H1 (cell line): ENCODE results near the gene SNTG2. TPM values are rescaled to one million over a fixed set of nuclear protein-coding genes. Genes with fewer than 3 reads are reported as not detected.

Experiments used
- CTCF ChIA-PET: fragments of 300-600 bp; sonication (Branson Sonifier 250); formaldehyde crosslinking; loops from one replicate; lab custom pipeline; 2021; ENCODE audit not compliant: partially characterized antibody; lab: Charles Lee
- POLR2A ChIA-PET: fragments of 300-600 bp; sonication (Branson Sonifier 250); formaldehyde crosslinking; loops from one replicate; lab custom pipeline; 2021; ENCODE audit warnings: inconsistent platforms; ENCODE audit not compliant: partially characterized antibody; lab: Charles Lee
- DNase-seq, 2 experiments: peaks; one replicate each; pipeline versions ENCODE4 v3.0.0 to v3.0.0-alpha.2; 2010 to 2022; ENCODE audit warnings: low spot score in 2 of 2, low read depth in 1 of 2, mixed read lengths in 1 of 2
- FAIRE-seq: peaks from 2 replicates; lab custom pipeline; 2011; peaks lifted over from hg19 to GRCh38; lab: Jason Lieb, UNC
- H2AFZ ChIP-seq: 2 replicates; pipeline ENCODE4 v1.8.1; 2012; ENCODE audit warnings: low read length, inconsistent platforms
- H2AK5ac ChIP-seq: 2 replicates; pipeline ENCODE4 v1.6.1; 2013; ENCODE audit warnings: low read depth, low read length
- H2BK120ac ChIP-seq: replicated peaks from 2 replicates; pipeline ENCODE3; 2013; ENCODE audit warnings: low read depth, low read length, inconsistent platforms
- H2BK12ac ChIP-seq: 2 replicates; pipeline ENCODE4 v1.6.1; 2013; ENCODE audit warnings: low read depth, low read length
- H2BK15ac ChIP-seq: 2 replicates; pipeline ENCODE4 v1.6.1; 2013; ENCODE audit warnings: low read length
- H2BK20ac ChIP-seq: 2 replicates; pipeline ENCODE4 v1.6.1; 2013; ENCODE audit warnings: low read length
- H2BK5ac ChIP-seq: 2 replicates; pipeline ENCODE4 v1.6.1; 2013; ENCODE audit warnings: low read depth, low read length
- H3K14ac ChIP-seq: 2 replicates; pipeline ENCODE4 v1.6.1; 2013; ENCODE audit warnings: inconsistent platforms; ENCODE audit not compliant: insufficient read length
- H3K18ac ChIP-seq: 2 replicates; pipeline ENCODE4 v1.6.1; 2013; ENCODE audit warnings: low read length; ENCODE audit errors: extremely low read depth
- H3K23ac ChIP-seq: 2 replicates; pipeline ENCODE4 v1.6.1; 2013; ENCODE audit warnings: inconsistent platforms; ENCODE audit not compliant: insufficient read length
- H3K23me2 ChIP-seq: 2 replicates; pipeline ENCODE4 v1.6.1; 2013; ENCODE audit warnings: low read depth, low read length
- H3K27ac ChIP-seq: 2 replicates; pipeline ENCODE4 v1.6.1; 2011; ENCODE audit warnings: low read depth, low read length, inconsistent platforms
- H3K27me3 ChIP-seq, 4 experiments: replicated peaks in 1 of 4; 1 replicate in 1 of 4; 2 replicates in 3 of 4; pipeline versions ENCODE4 v1.6.1 to v1.8.1; 2011 to 2013; ENCODE audit warnings: low read length in 3 of 4, mild to moderate bottlenecking in 3 of 4, inconsistent platforms in 2 of 4, mixed read lengths in 2 of 4, moderate library complexity in 1 of 4; ENCODE audit not compliant: control insufficient read depth in 3 of 4, insufficient read depth in 3 of 4; ENCODE audit errors: extremely low read depth in 1 of 4
- H3K36me3 ChIP-seq, 4 experiments: 2 replicates each; pipeline versions ENCODE4 v1.6.1 to v1.8.1; 2011 to 2013; ENCODE audit warnings: mild to moderate bottlenecking in 4 of 4, low read length in 3 of 4, moderate library complexity in 2 of 4, control low read depth in 1 of 4, inconsistent platforms in 1 of 4; ENCODE audit not compliant: insufficient read depth in 4 of 4, control insufficient read depth in 2 of 4
- H3K4ac ChIP-seq: replicated peaks from 2 replicates; pipeline ENCODE3; 2013; ENCODE audit warnings: low read length, low read depth, mixed read lengths, inconsistent platforms; ENCODE audit not compliant: insufficient read length
- H3K4me1 ChIP-seq, 4 experiments: replicated peaks in 1 of 4; 1 replicate in 1 of 4; 2 replicates in 3 of 4; pipeline versions ENCODE4 v1.6.1 to v1.8.1; 2011 to 2013; ENCODE audit warnings: low read length in 3 of 4, inconsistent platforms in 2 of 4, mixed read lengths in 1 of 4; ENCODE audit not compliant: insufficient read depth in 4 of 4, control insufficient read depth in 3 of 4
- H3K4me2 ChIP-seq, 2 experiments: 2 replicates each; pipeline versions ENCODE4 v1.6.1 to v1.8.1; 2011 to 2013; ENCODE audit warnings: low read depth in 2 of 2, low read length in 2 of 2, control low read depth in 1 of 2, inconsistent platforms in 1 of 2, mild to moderate bottlenecking in 1 of 2; ENCODE audit not compliant: insufficient read depth in 1 of 2
- H3K4me3 ChIP-seq, 4 experiments: fragments of 200-600, 300-600 bp in 1 of 4; sonication (generic), shearing (Covaris generic), sonication (Bioruptor Twin) in 1 of 4; 2 replicates each; pipeline versions ENCODE4 v1.5.1 to v1.8.1; 2011 to 2016; ENCODE audit warnings: low read length in 4 of 4, low read depth in 3 of 4, control low read depth in 2 of 4, inconsistent platforms in 2 of 4, mild to moderate bottlenecking in 2 of 4, mixed read lengths in 1 of 4, moderate library complexity in 1 of 4; ENCODE audit not compliant: insufficient read depth in 2 of 4; ENCODE audit errors: extremely low read depth in 1 of 4
- H3K56ac ChIP-seq: replicated peaks from 2 replicates; pipeline ENCODE3; 2013; ENCODE audit warnings: low read depth, mild to moderate bottlenecking, mixed read lengths, low read length, inconsistent platforms; ENCODE audit not compliant: insufficient read length
- H3K79me1 ChIP-seq: 2 replicates; pipeline ENCODE4 v1.6.1; 2013; ENCODE audit warnings: low read depth, low read length, control low read depth
- H3K79me2 ChIP-seq, 2 experiments: 2 replicates each; pipeline versions ENCODE4 v1.6.1 to v1.8.1; 2012 to 2013; ENCODE audit warnings: low read length in 2 of 2, mild to moderate bottlenecking in 2 of 2, inconsistent platforms in 1 of 2; ENCODE audit not compliant: insufficient read depth in 2 of 2, control insufficient read depth in 1 of 2
- H3K9ac ChIP-seq, 4 experiments: replicated peaks in 1 of 4; 1 replicate in 1 of 4; 2 replicates in 3 of 4; pipeline versions ENCODE4 v1.6.1 to v1.8.1; 2011 to 2013; ENCODE audit warnings: low read depth in 3 of 4, low read length in 3 of 4, control low read depth in 2 of 4, mild to moderate bottlenecking in 2 of 4, moderate library complexity in 2 of 4, inconsistent platforms in 1 of 4; ENCODE audit errors: extremely low read depth in 1 of 4
- H3K9me3 ChIP-seq, 2 experiments: 2 replicates each; pipeline versions ENCODE4 v1.6.1 to v1.8.1; 2012 to 2013; ENCODE audit warnings: mild to moderate bottlenecking in 2 of 2, moderate library complexity in 2 of 2, control low read depth in 1 of 2, inconsistent platforms in 1 of 2, low read depth in 1 of 2, low read length in 1 of 2, mixed read lengths in 1 of 2; ENCODE audit not compliant: insufficient read depth in 2 of 2
- H4K20me1 ChIP-seq, 2 experiments: replicated peaks in 1 of 2; 2 replicates each; pipeline versions ENCODE3 to v1.8.1; 2011 to 2013; ENCODE audit warnings: inconsistent platforms in 2 of 2, low read length in 2 of 2, mild to moderate bottlenecking in 1 of 2; ENCODE audit not compliant: insufficient read depth in 2 of 2, control insufficient read depth in 1 of 2
- H4K5ac ChIP-seq: 2 replicates; pipeline ENCODE4 v1.6.1; 2013; ENCODE audit warnings: low read length, low read depth, mixed read lengths, inconsistent platforms; ENCODE audit not compliant: insufficient read length
- H4K8ac ChIP-seq: 2 replicates; pipeline ENCODE4 v1.8.0; 2013; ENCODE audit warnings: mild to moderate bottlenecking, moderate library complexity, low read length, inconsistent platforms; ENCODE audit not compliant: insufficient read depth; ENCODE audit errors: extremely low read depth
- H4K91ac ChIP-seq: replicated peaks from 2 replicates; pipeline ENCODE3; 2013; ENCODE audit warnings: low read length, mixed read lengths, inconsistent platforms; ENCODE audit not compliant: insufficient read length
- BCL11A ChIP-seq, 2 experiments: IDR thresholded peaks; one replicate each; pipeline ENCODE4 v1.6.1; 2011; ENCODE audit warnings: low read depth in 2 of 2, low read length in 2 of 2, mild to moderate bottlenecking in 2 of 2
- CTCF ChIP-seq, 3 experiments: IDR thresholded peaks; 1 replicate in 2 of 3; 2 replicates in 1 of 3; pipeline versions ENCODE4 v1.5.1 to v1.6.1; 2011; ENCODE audit warnings: low read length in 3 of 3, mild to moderate bottlenecking in 3 of 3, inconsistent platforms in 2 of 3, low read depth in 1 of 3, moderate library complexity in 1 of 3; ENCODE audit not compliant: insufficient read depth in 1 of 3; ENCODE audit errors: control extremely low read depth in 1 of 3
- E2F6 ChIP-seq: IDR thresholded peaks from 2 replicates; pipeline ENCODE4 v1.6.1; 2012; ENCODE audit warnings: inconsistent platforms
- NANOG ChIP-seq: IDR thresholded peaks from 2 replicates; pipeline ENCODE4 v1.6.1; 2011; ENCODE audit warnings: low read length, low read depth, mild to moderate bottlenecking, inconsistent platforms; ENCODE audit not compliant: insufficient read depth, poor library complexity, severe bottlenecking
- NRF1 ChIP-seq: IDR thresholded peaks from 2 replicates; pipeline ENCODE4 v1.6.1; 2011; ENCODE audit warnings: mild to moderate bottlenecking, low read depth, low read length, improper control_type of control experiment
- RFX5 ChIP-seq: IDR thresholded peaks from 2 replicates; pipeline ENCODE4 v1.6.1; 2011; ENCODE audit warnings: low read depth, low read length, improper control_type of control experiment, borderline replicate concordance
- SIN3A ChIP-seq, 2 experiments: IDR thresholded peaks in 1 of 2; conservative IDR thresholded peaks in 1 of 2; 2 replicates each; pipeline ENCODE4 v1.6.1; 2011 to 2012; ENCODE audit warnings: low read length in 2 of 2, improper control_type of control experiment in 1 of 2, low read depth in 1 of 2, mild to moderate bottlenecking in 1 of 2
- SRF ChIP-seq: IDR thresholded peaks from 2 replicates; pipeline ENCODE4 v1.6.1; 2011; ENCODE audit warnings: mild to moderate bottlenecking, low read depth, low read length, moderate library complexity
- TAF1 ChIP-seq: IDR thresholded peaks from 2 replicates; pipeline ENCODE4 v1.6.1; 2011; ENCODE audit warnings: mild to moderate bottlenecking, low read depth, low read length
- TAF7 ChIP-seq: optimal IDR thresholded peaks from 2 replicates; pipeline ENCODE3; 2011; ENCODE audit warnings: low read depth, mild to moderate bottlenecking, inconsistent platforms, low read length, moderate library complexity, borderline replicate concordance
- WGBS, 2 experiments: shearing (Covaris generic) in 1 of 2; methylation state at CpG; one replicate each; pipeline versions ENCODE4 v1.1.6 to v1.1.7; 2013 to 2015; ENCODE audit warnings: low lambda C conversion rate in 2 of 2, mixed read lengths in 2 of 2, inconsistent platforms in 1 of 2, low coverage in 1 of 2, missing lambda C conversion rate in 1 of 2; ENCODE audit not compliant: insufficient replicate concordance in 2 of 2, insufficient coverage in 1 of 2, insufficient read length in 1 of 2; ENCODE audit errors: extremely low coverage in 1 of 2, missing lambda C conversion rate in 1 of 2; 5-methylcytosine and 5-hydroxymethylcytosine counted together
- polyA plus RNA-seq, 7 experiments: library from polyadenylated mRNA; depleted of rRNA in 3 of 7; stranded (reverse) in 5 of 7; unstranded in 2 of 7; fragments of >200 nt in 5 of 7; fragments of 200-250 nt in 2 of 7; gene quantifications; 1 replicate in 5 of 7; 2 replicates in 1 of 7; 4 replicates in 1 of 7; pipeline versions ENCODE4 v1.2.1 to v1.2.3, GENCODE V29; 2011 to 2013; ENCODE audit warnings: missing spikeins in 2 of 7, mixed read lengths in 2 of 7
- total RNA-seq: library from RNA; stranded (reverse); fragmentation: NEBNext Ultra II Directional; extraction: Animal tissue kit (Norgen Biotek cat#: 25700); gene quantifications from 2 replicates; pipeline ENCODE4 v1.2.1, GENCODE V29; 2021

Gene SNTG2
- total and polyA plus RNA-seq, 2 of the 8 experiments (the other 6 are each of a cell fraction or from before 2014, with no cell fraction given): 6.6 to 18.1 TPM

GRCh38 chr2:1353124-1353523, 402.5 kb downstream of the SNTG2 start:
- H3K79me1 ChIP-seq: no peaks in the 10 kb centered on the region
- H2BK12ac ChIP-seq: no peak overlapping the region
- H3K56ac ChIP-seq: no peak overlapping the region
- no peak overlapping the region for H4K5ac ChIP-seq
- H2AK5ac ChIP-seq: no peak overlapping the region
- no peak overlapping the region for H2BK5ac ChIP-seq
- H3K9me3 ChIP-seq: 0 out of 4 replicates have a peak, but pooled peaks cover 0 to 2% of the 10 kb centered on the region in 2 experiments
- H2BK20ac ChIP-seq: no peak overlapping the region
- POLR2A ChIA-PET: no interaction called here
- H3K36me3 ChIP-seq: no peaks in the 10 kb centered on the region
- no peak for DNase-seq
- no peak overlapping the region for H3K4me3 ChIP-seq
- H3K4me1 ChIP-seq: no peaks in the 10 kb centered on the region
- no peaks in the 10 kb centered on the region for H4K20me1 ChIP-seq
- no peak overlapping the region for H2AFZ ChIP-seq
- H3K79me2 ChIP-seq: no peaks in the 10 kb centered on the region
- no peak overlapping the region for H4K8ac ChIP-seq
- H3K23me2 ChIP-seq: no peaks in the 10 kb centered on the region
- 87% methylated on average over 9 of the region's 9 CpGs; no CpG with 5 or more reads in 1 of the 2 experiments for WGBS, 2 experiments
- no peak overlapping the region for H3K23ac ChIP-seq
- no peak overlapping the region for H4K91ac ChIP-seq
- H3K27me3 ChIP-seq: no peaks in the 10 kb centered on the region
- no peak overlapping the region for H3K9ac ChIP-seq
- H2BK15ac ChIP-seq: no peak overlapping the region
- no peak overlapping the region for H2BK120ac ChIP-seq
- H3K18ac ChIP-seq: no peak overlapping the region
- CTCF ChIA-PET: interaction anchor here (0.6 kb wide), 1 partner anchor 22 kb away, joined by 3 read pairs; no protein-coding TSS in a partner anchor
- H3K4me2 ChIP-seq: no peak overlapping the region
- no peak overlapping the region for H3K4ac ChIP-seq
- no peak overlapping the region for H3K27ac ChIP-seq
- no peak overlapping the region for H3K14ac ChIP-seq
- FAIRE-seq: no peak
- TF ChIP-seq NANOG (no peak), SRF (no peak), BCL11A (IDR thresholded peaks at IDR 0.05; ENCODE audit: low read depth in 2 of 2, low read length in 2 of 2) (no peak), TAF7 (no peak), TAF1 (no peak), RFX5 (no peak), CTCF (IDR thresholded peaks at IDR 0.05; ENCODE audit: control extremely low read depth in 1 of 3, insufficient read depth in 1 of 3, low read depth in 1 of 3, low read length in 3 of 3) (no peak), NRF1 (no peak), E2F6 (no peak), SIN3A (conservative IDR thresholded peaks at IDR 0.05 in 1 of 2, IDR thresholded peaks at IDR 0.05 in 1 of 2; ENCODE audit: low read depth in 1 of 2, low read length in 2 of 2) (no peak)
